Ishikawa (cell line): Measurements from ENCODE around the gene RYR2.

Experiments
- CEBPB ChIP-seq: IDR thresholded peaks from 2 replicates; pipeline ENCODE4 v1.6.1; 2012
- CREB1 ChIP-seq: IDR thresholded peaks from 2 replicates; pipeline ENCODE4 v1.6.1; 2012; ENCODE audit warnings: low read depth
- EGR1 ChIP-seq: IDR thresholded peaks from 2 replicates; pipeline ENCODE4 v1.6.1; 2012
- EP300 ChIP-seq: IDR thresholded peaks from 2 replicates; pipeline ENCODE4 v1.6.1; 2012; ENCODE audit warnings: borderline replicate concordance
- FOXM1 ChIP-seq: IDR thresholded peaks from 2 replicates; pipeline ENCODE4 v1.6.1; 2012; ENCODE audit warnings: low read depth, borderline replicate concordance
- NFIC ChIP-seq: IDR thresholded peaks from 2 replicates; pipeline ENCODE4 v1.6.1; 2012
- RAD21 ChIP-seq: IDR thresholded peaks from 2 replicates; pipeline ENCODE4 v1.6.1; 2012; ENCODE audit warnings: low read depth
- TAF1 ChIP-seq: IDR thresholded peaks from 2 replicates; pipeline ENCODE4 v1.6.1; 2012; ENCODE audit warnings: low read depth, mild to moderate bottlenecking
- TCF12 ChIP-seq: IDR thresholded peaks from 2 replicates; pipeline ENCODE4 v1.6.1; 2012; ENCODE audit warnings: low read depth
- TEAD4 ChIP-seq: IDR thresholded peaks from 2 replicates; pipeline ENCODE4 v1.6.1; 2012
- YY1 ChIP-seq: IDR thresholded peaks from 2 replicates; pipeline ENCODE4 v1.6.1; 2012; ENCODE audit warnings: low read depth
- ZBTB7A ChIP-seq: IDR thresholded peaks from 2 replicates; pipeline ENCODE4 v1.6.1; 2012; ENCODE audit warnings: low read depth
- TF ChIP-seq, protein P1 (sequence below): IDR thresholded peaks from 2 replicates; pipeline ENCODE4 v1.6.1; 2012
- TF ChIP-seq, protein P2 (sequence below): IDR thresholded peaks from 2 replicates; pipeline ENCODE4 v1.6.1; 2012; ENCODE audit warnings: low read depth, mild to moderate bottlenecking
- TF ChIP-seq, protein P3 (sequence below): IDR thresholded peaks from 2 replicates; pipeline ENCODE4 v1.6.1; 2012

Gene RYR2

DNA sequence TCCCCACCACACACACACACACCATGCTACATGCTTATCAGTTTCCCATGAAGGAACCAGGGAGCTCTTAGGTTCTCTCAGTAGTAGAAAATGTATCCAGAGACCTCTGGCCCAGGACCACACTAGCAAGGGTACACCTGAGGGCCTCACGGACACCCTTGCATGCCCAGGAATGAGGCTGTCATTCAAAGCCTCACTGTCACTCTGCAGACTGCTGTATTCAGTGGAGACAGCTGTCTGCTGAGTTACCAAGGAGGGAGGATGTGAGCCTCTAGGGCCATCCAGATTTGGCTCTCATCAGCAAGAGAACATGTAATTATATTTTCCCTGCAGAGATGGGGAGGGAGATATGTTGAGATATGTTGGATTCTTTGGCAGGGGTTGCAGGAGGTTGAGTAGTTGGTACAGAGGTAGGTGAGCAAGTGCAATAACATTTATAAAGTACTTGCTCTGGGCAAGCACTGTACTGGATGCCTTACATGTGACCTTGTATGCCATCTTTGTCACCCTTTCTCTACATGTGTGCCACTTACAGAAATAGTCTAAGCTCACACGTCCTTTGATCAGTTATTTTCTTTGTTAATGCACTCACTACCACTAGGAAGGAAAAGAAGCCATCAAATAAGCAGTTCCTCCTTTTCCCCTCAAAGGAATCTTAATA is 598.2 kb downstream of the RYR2 start:
- TF ChIP-seq EGR1: no peak
- TF ChIP-seq, protein P1, sequence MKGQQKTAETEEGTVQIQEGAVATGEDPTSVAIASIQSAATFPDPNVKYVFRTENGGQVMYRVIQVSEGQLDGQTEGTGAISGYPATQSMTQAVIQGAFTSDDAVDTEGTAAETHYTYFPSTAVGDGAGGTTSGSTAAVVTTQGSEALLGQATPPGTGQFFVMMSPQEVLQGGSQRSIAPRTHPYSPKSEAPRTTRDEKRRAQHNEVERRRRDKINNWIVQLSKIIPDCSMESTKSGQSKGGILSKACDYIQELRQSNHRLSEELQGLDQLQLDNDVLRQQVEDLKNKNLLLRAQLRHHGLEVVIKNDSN: no peak
- no peak for TF ChIP-seq TEAD4
- TF ChIP-seq FOXM1: no peak
- TF ChIP-seq TCF12: no peak
- TF ChIP-seq EP300: no peak
- TF ChIP-seq, protein P2, sequence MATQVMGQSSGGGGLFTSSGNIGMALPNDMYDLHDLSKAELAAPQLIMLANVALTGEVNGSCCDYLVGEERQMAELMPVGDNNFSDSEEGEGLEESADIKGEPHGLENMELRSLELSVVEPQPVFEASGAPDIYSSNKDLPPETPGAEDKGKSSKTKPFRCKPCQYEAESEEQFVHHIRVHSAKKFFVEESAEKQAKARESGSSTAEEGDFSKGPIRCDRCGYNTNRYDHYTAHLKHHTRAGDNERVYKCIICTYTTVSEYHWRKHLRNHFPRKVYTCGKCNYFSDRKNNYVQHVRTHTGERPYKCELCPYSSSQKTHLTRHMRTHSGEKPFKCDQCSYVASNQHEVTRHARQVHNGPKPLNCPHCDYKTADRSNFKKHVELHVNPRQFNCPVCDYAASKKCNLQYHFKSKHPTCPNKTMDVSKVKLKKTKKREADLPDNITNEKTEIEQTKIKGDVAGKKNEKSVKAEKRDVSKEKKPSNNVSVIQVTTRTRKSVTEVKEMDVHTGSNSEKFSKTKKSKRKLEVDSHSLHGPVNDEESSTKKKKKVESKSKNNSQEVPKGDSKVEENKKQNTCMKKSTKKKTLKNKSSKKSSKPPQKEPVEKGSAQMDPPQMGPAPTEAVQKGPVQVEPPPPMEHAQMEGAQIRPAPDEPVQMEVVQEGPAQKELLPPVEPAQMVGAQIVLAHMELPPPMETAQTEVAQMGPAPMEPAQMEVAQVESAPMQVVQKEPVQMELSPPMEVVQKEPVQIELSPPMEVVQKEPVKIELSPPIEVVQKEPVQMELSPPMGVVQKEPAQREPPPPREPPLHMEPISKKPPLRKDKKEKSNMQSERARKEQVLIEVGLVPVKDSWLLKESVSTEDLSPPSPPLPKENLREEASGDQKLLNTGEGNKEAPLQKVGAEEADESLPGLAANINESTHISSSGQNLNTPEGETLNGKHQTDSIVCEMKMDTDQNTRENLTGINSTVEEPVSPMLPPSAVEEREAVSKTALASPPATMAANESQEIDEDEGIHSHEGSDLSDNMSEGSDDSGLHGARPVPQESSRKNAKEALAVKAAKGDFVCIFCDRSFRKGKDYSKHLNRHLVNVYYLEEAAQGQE: no peak
- no peak for TF ChIP-seq YY1
- no peak for TF ChIP-seq CREB1
- no peak for TF ChIP-seq CEBPB
- no peak for TF ChIP-seq ZBTB7A
- TF ChIP-seq, protein P3, sequence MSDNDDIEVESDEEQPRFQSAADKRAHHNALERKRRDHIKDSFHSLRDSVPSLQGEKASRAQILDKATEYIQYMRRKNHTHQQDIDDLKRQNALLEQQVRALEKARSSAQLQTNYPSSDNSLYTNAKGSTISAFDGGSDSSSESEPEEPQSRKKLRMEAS: no peak
- TF ChIP-seq RAD21: no peak
- no peak for TF ChIP-seq NFIC
- TF ChIP-seq TAF1: no peak

DNA sequence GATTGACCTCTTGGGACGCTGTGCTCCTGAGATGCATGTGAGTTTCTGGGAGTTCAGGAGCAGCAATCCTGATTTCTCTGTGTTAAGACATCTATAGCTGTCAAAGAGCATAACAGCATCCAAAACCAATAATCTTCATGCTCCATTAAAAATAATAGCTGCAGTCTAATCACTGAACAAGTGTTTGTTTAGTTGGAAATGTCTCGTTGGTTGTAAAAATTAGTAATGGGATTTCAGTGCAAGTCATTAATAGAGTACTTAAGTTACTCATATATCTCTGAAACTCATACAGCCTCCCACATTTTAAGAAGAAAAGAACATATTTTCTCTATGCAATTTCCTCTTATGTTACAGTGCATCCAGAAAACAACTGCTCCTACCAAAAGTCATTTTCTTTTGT is 599.0 kb downstream of the RYR2 start:
- TF ChIP-seq EP300 (no peak), TCF12 (no peak), CEBPB (no peak), EGR1 (no peak), ZBTB7A (no peak)

DNA sequence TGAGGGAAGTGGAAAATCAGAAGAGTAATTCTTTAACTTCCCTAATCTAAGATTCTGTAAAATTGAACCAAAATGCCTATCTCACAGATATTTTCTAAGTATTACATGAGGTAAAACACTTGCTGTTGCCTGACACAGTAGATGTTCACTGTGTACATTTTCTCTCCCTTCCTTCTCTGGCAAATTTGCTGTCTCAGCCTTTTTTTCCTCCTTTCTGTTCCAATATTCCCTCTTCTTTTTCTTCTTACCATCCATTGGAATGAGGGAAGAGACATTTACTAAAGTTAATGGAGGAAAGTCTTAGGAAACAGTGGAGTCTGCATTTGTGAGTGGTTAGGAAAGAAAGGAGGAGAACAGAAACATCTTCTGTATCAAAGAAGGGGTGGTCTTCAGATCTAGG is 608.8 kb downstream of the RYR2 start:
- TF ChIP-seq TAF1: no peak
- TF ChIP-seq, protein P1: no peak
- no peak for TF ChIP-seq EGR1
- TF ChIP-seq RAD21: no peak
- no peak for TF ChIP-seq TCF12
- TF ChIP-seq ZBTB7A: no peak
- no peak for TF ChIP-seq FOXM1
- TF ChIP-seq YY1: no peak
- no peak for TF ChIP-seq EP300
- TF ChIP-seq, protein P3: no peak
- TF ChIP-seq CEBPB: no peak
- TF ChIP-seq TEAD4: no peak
- no peak for TF ChIP-seq NFIC
- TF ChIP-seq, protein P2: no peak
- TF ChIP-seq CREB1: no peak

DNA sequence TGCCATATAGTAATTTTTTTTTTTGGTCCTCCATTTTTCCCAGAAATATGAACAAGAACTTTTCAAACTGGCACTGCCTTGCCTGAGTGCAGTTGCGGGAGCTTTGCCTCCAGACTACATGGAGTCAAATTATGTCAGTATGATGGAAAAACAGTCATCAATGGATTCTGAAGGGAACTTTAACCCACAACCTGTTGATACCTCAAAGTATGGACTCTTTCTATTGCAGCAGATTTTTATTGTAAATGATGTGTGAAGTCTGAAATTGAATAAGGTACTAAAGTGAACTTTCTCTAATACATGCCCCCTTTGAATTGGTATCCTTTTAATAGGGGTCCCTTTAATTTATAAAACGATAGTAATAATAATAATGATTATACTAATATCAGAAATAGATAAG is 613.8 kb downstream of the RYR2 start:
- TF ChIP-seq CEBPB (no peak), EGR1 (no peak), TEAD4 (no peak), CREB1 (no peak), RAD21 (no peak)
- TF ChIP-seq, protein P3: no peak

DNA sequence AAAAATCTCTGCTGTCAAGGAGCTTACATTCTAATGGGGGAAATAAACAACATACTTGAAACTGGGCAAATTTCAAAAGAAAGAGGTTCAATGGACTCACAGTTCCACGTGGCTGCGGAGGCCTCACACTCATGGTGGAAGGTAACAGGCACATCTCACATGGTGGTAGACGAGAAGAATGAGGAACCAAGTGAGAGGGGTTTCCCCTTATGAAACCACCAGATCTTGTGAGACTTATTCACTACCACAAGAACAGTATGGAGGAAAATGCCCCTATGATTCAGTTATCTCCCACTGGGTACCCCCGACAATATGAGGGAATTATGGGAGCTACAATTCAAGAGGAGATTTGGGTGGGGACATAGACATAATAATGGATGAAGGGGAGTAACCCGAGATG is 622.4 kb downstream of the RYR2 start:
- TF ChIP-seq CEBPB (no peak), EP300 (no peak), EGR1 (no peak), TEAD4 (no peak), TAF1 (no peak), RAD21 (no peak), CREB1 (no peak), YY1 (no peak), TCF12 (no peak), FOXM1 (no peak)
- TF ChIP-seq, protein P1: no peak
- TF ChIP-seq, protein P2: no peak
- TF ChIP-seq, protein P3: no peak
